Panc1 (cell line): ENCODE measurements around the gene SRGAP3.
A peak's percentile ranks its signal among the peaks of the same experiment; 100 is the strongest.

Source experiments
- CTCF ChIP-seq: fragments of 450-650 bp; IDR thresholded peaks from 2 replicates; pipeline ENCODE4 v1.5.1; 2017; ENCODE audit warnings: mild to moderate bottlenecking
- POLR2AphosphoS5 ChIP-seq: IDR thresholded peaks from 2 replicates; pipeline ENCODE4 v1.6.1; 2012; ENCODE audit warnings: mild to moderate bottlenecking, low read depth, low read length, moderate library complexity
- REST ChIP-seq, 2 experiments: IDR thresholded peaks; 2 replicates each; pipeline ENCODE4 v1.6.1; 2011 to 2012; ENCODE audit warnings: low read depth in 2 of 2, control low read depth in 1 of 2, low read length in 1 of 2, mild to moderate bottlenecking in 1 of 2, moderate library complexity in 1 of 2; ENCODE audit not compliant: insufficient read depth in 1 of 2
- SIN3A ChIP-seq: IDR thresholded peaks from 2 replicates; pipeline ENCODE4 v1.6.1; 2012; ENCODE audit warnings: low read depth, mild to moderate bottlenecking, low read length, moderate library complexity, borderline replicate concordance; ENCODE audit not compliant: insufficient read depth

GRCh38 chr3:8937064-8938020 lies 312.1 kb downstream of the SRGAP3 start:
- TF ChIP-seq CTCF (no peak), SIN3A (no peak), REST (IDR thresholded peaks at IDR 0.05; ENCODE audit: insufficient read depth in 1 of 2, low read depth in 2 of 2, low read length in 1 of 2) (no peak), POLR2AphosphoS5 (peak; percentile 52; the same call in 1 of the 2 replicates)
